ENCODE data around the gene BNIPL. TPM values are rescaled to one million over a fixed set of nuclear protein-coding genes. Genes with fewer than 3 reads are reported as not detected.

BNIPL gene
- total RNA-seq, 6 experiments from 2014 or later, result 0.12 to 0.76 (median 0.42) TPM; not detected in 1

DNA sequence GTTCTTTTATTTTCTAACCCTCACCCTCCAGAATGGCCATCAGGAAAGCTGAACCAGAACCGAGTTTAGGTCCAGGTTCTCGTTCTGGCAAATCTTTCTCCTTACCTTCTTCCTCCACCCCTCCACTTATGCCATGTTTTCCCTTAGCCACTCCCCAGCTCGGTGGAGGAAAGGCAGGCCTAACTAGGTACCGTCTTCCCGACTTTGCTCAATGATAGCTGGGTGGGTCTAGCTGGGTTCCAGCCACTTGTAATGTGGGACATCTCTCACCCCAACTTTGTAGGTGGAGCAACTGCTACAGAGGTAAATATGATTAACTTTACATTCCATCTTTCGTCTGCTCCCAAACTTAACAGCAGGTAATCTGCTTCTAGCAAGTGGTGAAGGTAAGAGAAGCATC is 646 bp downstream of the BNIPL start:
- DNase-seq (no peak), ATAC-seq (no peak)
- Histone ChIP-seq H3K27ac (no peak overlapping the region), H3K4me3 (no peak overlapping the region), H3K27me3 (no peaks in the 10 kb centered on the region), H3K9me3 (no peaks in the 10 kb centered on the region), H3K36me3 (peaks cover 0 to 18% (median 5%) of the 10 kb centered on the region in 4 donors), H3K4me1 (no peaks in the 10 kb centered on the region)
- TF ChIP-seq POLR2A (IDR thresholded peaks at IDR 0.05), result no peak
- TF ChIP-seq, protein P1, sequence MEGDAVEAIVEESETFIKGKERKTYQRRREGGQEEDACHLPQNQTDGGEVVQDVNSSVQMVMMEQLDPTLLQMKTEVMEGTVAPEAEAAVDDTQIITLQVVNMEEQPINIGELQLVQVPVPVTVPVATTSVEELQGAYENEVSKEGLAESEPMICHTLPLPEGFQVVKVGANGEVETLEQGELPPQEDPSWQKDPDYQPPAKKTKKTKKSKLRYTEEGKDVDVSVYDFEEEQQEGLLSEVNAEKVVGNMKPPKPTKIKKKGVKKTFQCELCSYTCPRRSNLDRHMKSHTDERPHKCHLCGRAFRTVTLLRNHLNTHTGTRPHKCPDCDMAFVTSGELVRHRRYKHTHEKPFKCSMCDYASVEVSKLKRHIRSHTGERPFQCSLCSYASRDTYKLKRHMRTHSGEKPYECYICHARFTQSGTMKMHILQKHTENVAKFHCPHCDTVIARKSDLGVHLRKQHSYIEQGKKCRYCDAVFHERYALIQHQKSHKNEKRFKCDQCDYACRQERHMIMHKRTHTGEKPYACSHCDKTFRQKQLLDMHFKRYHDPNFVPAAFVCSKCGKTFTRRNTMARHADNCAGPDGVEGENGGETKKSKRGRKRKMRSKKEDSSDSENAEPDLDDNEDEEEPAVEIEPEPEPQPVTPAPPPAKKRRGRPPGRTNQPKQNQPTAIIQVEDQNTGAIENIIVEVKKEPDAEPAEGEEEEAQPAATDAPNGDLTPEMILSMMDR (IDR thresholded peaks at IDR 0.05), result no peak
- 83% methylated on average over 6 of the region's 6 CpGs for WGBS (ENCODE audit: insufficient coverage, low coverage, low lambda C conversion rate, missing lambda C conversion rate)
- intact Hi-C loops (cut with DNase I), result no loop called here

DNA sequence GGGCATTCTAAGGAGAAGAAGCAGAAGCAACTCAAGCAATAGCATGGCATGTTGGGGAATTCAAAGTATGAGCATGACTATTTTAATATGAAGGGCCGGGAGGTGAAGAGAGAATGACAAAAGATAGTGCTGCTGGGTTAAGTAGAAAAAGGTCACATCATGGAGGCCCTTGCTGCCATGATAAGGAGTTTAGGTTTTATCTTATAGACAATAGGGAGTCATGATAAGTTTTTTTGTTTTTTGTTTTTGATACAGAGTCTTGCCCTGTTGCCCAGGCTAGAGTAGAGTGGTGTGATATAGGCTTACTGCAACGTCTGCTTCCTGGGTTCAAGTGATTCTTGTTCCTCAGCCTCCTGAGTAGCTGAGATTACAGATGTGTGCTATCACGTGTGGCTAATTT is 3.1 kb downstream of the BNIPL start:
- DNase-seq (no peak), ATAC-seq (no peak)
- no peak overlapping the region for H3K27ac ChIP-seq
- no peaks in the 10 kb centered on the region for H3K9me3 ChIP-seq
- no peaks in the 10 kb centered on the region for H3K4me1 ChIP-seq
- WGBS (ENCODE audit: insufficient coverage, low coverage, low lambda C conversion rate, missing lambda C conversion rate), result 94% methylated on average over 3 of the region's 3 CpGs
- intact Hi-C loops (cut with DNase I), result no loop called here
- H3K27me3 ChIP-seq, result no peaks in the 10 kb centered on the region
- TF ChIP-seq, protein P1 (IDR thresholded peaks at IDR 0.05), result no peak
- no peak for TF ChIP-seq POLR2A (IDR thresholded peaks at IDR 0.05)
- peaks cover 0 to 15% (median 2%) of the 10 kb centered on the region in 4 donors for H3K36me3 ChIP-seq
- H3K4me3 ChIP-seq, result no peak overlapping the region

DNA sequence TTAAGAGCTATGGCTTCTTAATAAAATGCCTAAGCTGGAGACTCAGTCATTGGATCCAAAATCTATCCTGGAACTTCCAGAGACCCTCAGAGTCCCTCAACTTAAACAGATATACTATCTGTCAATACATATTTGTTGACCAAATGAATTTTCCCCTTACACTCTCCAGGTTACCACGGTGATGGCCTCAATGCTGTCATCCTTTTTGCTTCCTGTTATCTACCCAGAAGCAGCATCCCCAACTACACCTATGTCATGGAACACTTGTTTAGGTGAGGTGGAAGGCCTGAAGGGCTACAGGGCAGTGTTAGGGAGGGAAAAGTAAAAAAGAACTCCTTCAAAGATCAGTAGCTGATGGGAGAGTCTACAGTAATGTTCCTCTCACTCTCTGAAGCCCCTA is 6.8 kb downstream of the BNIPL start:
- intact Hi-C loops (cut with DNase I), result no loop called here

DNA sequence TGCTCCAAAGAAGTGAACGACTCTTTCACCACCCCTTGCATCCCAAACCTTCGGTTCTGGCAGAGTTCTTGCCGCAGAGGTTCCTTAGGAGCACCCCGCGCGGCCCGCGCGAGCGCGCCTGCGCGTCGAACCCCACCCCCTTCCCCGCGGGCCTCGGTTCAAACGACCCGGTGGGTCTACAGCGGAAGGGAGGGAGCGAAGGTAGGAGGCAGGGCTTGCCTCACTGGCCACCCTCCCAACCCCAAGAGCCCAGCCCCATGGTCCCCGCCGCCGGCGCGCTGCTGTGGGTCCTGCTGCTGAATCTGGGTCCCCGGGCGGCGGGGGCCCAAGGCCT is 11.2 kb downstream of the BNIPL start, which contains the start of gene C1orf56:
C1orf56 (plus strand) TSS at position 161 of the 334 bp plus-strand sequence; CDS start at position 258, 97 bp downstream.
- Histone ChIP-seq H3K4me3 (peak within 1 kb of the TSS; percentile 75 to 91 (median 80)), H3K27ac (peak within 1 kb of the TSS; percentile 64 to 83 (median 75)), H3K9me3 (no peaks in the 10 kb centered on the region), H3K36me3 (peaks cover 0 to 18% (median 1%) of the 10 kb centered on the region in 4 donors), H3K4me1 (peaks cover 0 to 7% (median 2%) of the 10 kb centered on the region in 4 donors), H3K27me3 (no peaks in the 10 kb centered on the region)
- intact Hi-C loops (cut with DNase I), result no loop called here
- 0% methylated on average over 18 of the region's 29 CpGs for WGBS (ENCODE audit: insufficient coverage, low coverage, low lambda C conversion rate, missing lambda C conversion rate)
- TF ChIP-seq, protein P1 (IDR thresholded peaks at IDR 0.05), result no peak
- TF ChIP-seq POLR2A (IDR thresholded peaks at IDR 0.05), result peak; percentile 49
- peak; percentile 75 to 76 (median 76) for DNase-seq
- ATAC-seq, result peak; percentile 81 to 86 (median 84)

More for the DNA sequence above, 6.8 kb downstream of the BNIPL start:
- H3K9me3 ChIP-seq, result no peaks in the 10 kb centered on the region
- TF ChIP-seq, protein P1 (IDR thresholded peaks at IDR 0.05), result no peak
- TF ChIP-seq POLR2A (IDR thresholded peaks at IDR 0.05), result no peak
- H3K27me3 ChIP-seq, result no peaks in the 10 kb centered on the region
- DNase-seq, result no peak
- peaks cover 0 to 6% (median 0%) of the 10 kb centered on the region in 4 donors for H3K36me3 ChIP-seq
- WGBS (ENCODE audit: insufficient coverage, low coverage, low lambda C conversion rate, missing lambda C conversion rate), result 71% methylated on average over 1 of the region's 1 CpG
- ATAC-seq, result no peak
- no peak overlapping the region for H3K27ac ChIP-seq
- H3K4me3 ChIP-seq, result no peak overlapping the region
- peaks cover 0 to 4% (median 0%) of the 10 kb centered on the region in 4 donors for H3K4me1 ChIP-seq
